ENCODE data around the gene LEFTY2.
A peak's percentile ranks its signal among the peaks of the same experiment; 100 is the strongest.

The LEFTY2 gene

GRCh38 chr1:225987491-225988316 lies 46.7 kb upstream of the LEFTY2 start (continued):
- TF ChIP-seq ZFP37 (tag by site-specific recombination; IDR thresholded peaks at IDR 0.05) (peak; percentile 89), PRDM1 (tag by site-specific recombination; IDR thresholded peaks at IDR 0.05) (peak; percentile 91), ZNF138 (tag by site-specific recombination; IDR thresholded peaks at IDR 0.05; ENCODE audit: borderline replicate concordance) (no peak), ZNF654 (tag by site-specific recombination; IDR thresholded peaks at IDR 0.05; ENCODE audit: low read depth) (peak; percentile 65), ZNF664 (tag by site-specific recombination; IDR thresholded peaks at IDR 0.05) (peak; percentile 98)

- Histone ChIP-seq H3K36me3 (ENCODE audit: control insufficient read depth in 2 of 2, insufficient read depth in 1 of 2, low read length in 2 of 2) (peaks cover 58 to 83% of the 10 kb centered on the region in 2 experiments), H3K4me1 (ENCODE audit: control insufficient read depth, insufficient read depth, low read length) (no peaks in the 10 kb centered on the region), H3K4me3 (ENCODE audit: low read depth, low read length) (no peak overlapping the region), H3K9me3 (ENCODE audit: control insufficient read depth, insufficient read depth, low read depth, low read length) (no peaks in the 10 kb centered on the region), H3K27ac (ENCODE audit: extremely low read depth, low read depth, low read length) (no peak overlapping the region)
- CTCF ChIA-PET: interaction anchor here (0.6 to 4.0 kb wide), 8 partner anchors 10 to 662 kb away, joined by 3 to 12 read pairs (median 4); no protein-coding TSS in a partner anchor
- POLR2A ChIA-PET: interaction anchor here (0.5 to 0.9 kb wide), 2 partner anchors 18 to 211 kb away, joined by 3 read pairs; partner anchors contain the start of gene SDE2
- TF ChIP-seq ZNF362 (tag by site-specific recombination; IDR thresholded peaks at IDR 0.05) (no peak), ZNF654 (tag by site-specific recombination; IDR thresholded peaks at IDR 0.05; ENCODE audit: low read depth) (no peak), SETDB1 (IDR thresholded peaks at IDR 0.05; ENCODE audit: insufficient read length, low read length) (peak; percentile 74), ZNF48 (tag by site-specific recombination; IDR thresholded peaks at IDR 0.05) (no peak), ZNF324 (tag by site-specific recombination; IDR thresholded peaks at IDR 0.05) (no peak), ZNF514 (tag by site-specific recombination; IDR thresholded peaks at IDR 0.05) (no peak), KLF9 (tag by site-specific recombination; IDR thresholded peaks at IDR 0.05; ENCODE audit: low read depth) (no peak), ZNF843 (tag by site-specific recombination; IDR thresholded peaks at IDR 0.05) (no peak), ZNF138 (tag by site-specific recombination; IDR thresholded peaks at IDR 0.05; ENCODE audit: borderline replicate concordance) (no peak), ZNF302 (tag by site-specific recombination; IDR thresholded peaks at IDR 0.05; ENCODE audit: low read depth) (no peak), ZNF610 (tag by site-specific recombination; IDR thresholded peaks at IDR 0.05; ENCODE audit: borderline replicate concordance) (0 out of 2 replicates have a peak, but pooled peaks have one; percentile 14), GLI2 (tag by site-specific recombination; IDR thresholded peaks at IDR 0.05; ENCODE audit: borderline replicate concordance, low read depth) (no peak), ZNF146 (tag by site-specific recombination; IDR thresholded peaks at IDR 0.05) (no peak), ZNF510 (tag by site-specific recombination; IDR thresholded peaks at IDR 0.05; ENCODE audit: insufficient replicate concordance) (peak; percentile 2), RBAK (tag by site-specific recombination; IDR thresholded peaks at IDR 0.05) (no peak), ZBTB1 (tag by site-specific recombination; IDR thresholded peaks at IDR 0.05) (no peak), ZNF701 (tag by site-specific recombination; IDR thresholded peaks at IDR 0.05) (no peak), PRDM2 (tag by site-specific recombination; IDR thresholded peaks at IDR 0.05; ENCODE audit: borderline replicate concordance) (no peak), ZNF26 (tag by site-specific recombination; IDR thresholded peaks at IDR 0.05) (no peak), ZNF624 (tag by site-specific recombination; IDR thresholded peaks at IDR 0.05) (no peak), ZNF416 (tag by site-specific recombination; IDR thresholded peaks at IDR 0.05) (no peak), ZNF600 (tag by site-specific recombination; IDR thresholded peaks at IDR 0.05) (no peak), ZNF184 (tag by site-specific recombination; IDR thresholded peaks at IDR 0.05) (peak; percentile 99)
These were observed 40.7 kb upstream of the LEFTY2 start for GRCh38 chr1:225981714-225982113.

All from HEK293 (cell line).